GM12878 (cell line): ENCODE results near the gene ARID1A.

Experiments used
- BHLHE40 ChIP-seq, 2 experiments: fragments of 450-650 bp in 1 of 2; IDR thresholded peaks; 2 replicates each; pipeline ENCODE4 v1.6.1; 2011 to 2017; ENCODE audit warnings: low read depth in 2 of 2, borderline replicate concordance in 1 of 2, improper control_type of control experiment in 1 of 2, low read length in 1 of 2, mild to moderate bottlenecking in 1 of 2
- CTCF ChIP-seq, 3 experiments: IDR thresholded peaks in 2 of 3; conservative IDR thresholded peaks in 1 of 3; 2 replicates each; pipeline ENCODE4 v1.5.1; 2011; ENCODE audit warnings: low read depth in 3 of 3, low read length in 3 of 3, mild to moderate bottlenecking in 3 of 3, control low read depth in 2 of 3, moderate library complexity in 2 of 3, inconsistent platforms in 1 of 3, mixed read lengths in 1 of 3; ENCODE audit not compliant: control insufficient read depth in 2 of 3, insufficient read depth in 1 of 3; ENCODE audit errors: extremely low read depth in 1 of 3
- POLR2A ChIP-seq: IDR thresholded peaks from 2 replicates; pipeline ENCODE4 v1.6.1; 2011; ENCODE audit warnings: low read depth, mild to moderate bottlenecking, low read length
- POLR2AphosphoS5 ChIP-seq: IDR thresholded peaks from 2 replicates; pipeline ENCODE4 v1.6.1; 2011; ENCODE audit warnings: mild to moderate bottlenecking, low read length, inconsistent platforms
- RAD21 ChIP-seq: IDR thresholded peaks from 2 replicates; pipeline ENCODE4 v1.6.1; 2011; ENCODE audit warnings: mild to moderate bottlenecking, low read depth, low read length, moderate library complexity; ENCODE audit not compliant: insufficient read depth
- RCOR1 ChIP-seq: conservative IDR thresholded peaks from 2 replicates; pipeline ENCODE4 v1.6.1; 2012; ENCODE audit warnings: low read depth, low read length, improper control_type of control experiment
- RFX5 ChIP-seq: IDR thresholded peaks from 2 replicates; pipeline ENCODE4 v1.6.1; 2011; ENCODE audit warnings: low read depth, low read length, improper control_type of control experiment
- YBX1 ChIP-seq: fragments of 450-650 bp; IDR thresholded peaks from 2 replicates; pipeline ENCODE4 v1.6.1; 2016; ENCODE audit warnings: antibody characterized with exemption

GRCh38 chr1:26771643-26772321, 76.0 kb downstream of the ARID1A start:
- no peak for TF ChIP-seq RFX5
- no peak for TF ChIP-seq CTCF (IDR thresholded peaks at IDR 0.05 in 2 of 3, conservative IDR thresholded peaks at IDR 0.05 in 1 of 3; ENCODE audit: control insufficient read depth in 2 of 3, extremely low read depth in 1 of 3, insufficient read depth in 1 of 3, low read depth in 3 of 3, low read length in 3 of 3)
- no peak for TF ChIP-seq RCOR1
- TF ChIP-seq POLR2AphosphoS5: no peak
- TF ChIP-seq BHLHE40 (IDR thresholded peaks at IDR 0.05; ENCODE audit: borderline replicate concordance in 1 of 2, low read depth in 2 of 2, low read length in 1 of 2): no peak
- TF ChIP-seq RAD21: no peak
- TF ChIP-seq POLR2A: peak; percentile 43
- no peak for TF ChIP-seq YBX1
